SK-N-SH (cell line): ENCODE measurements around the gene ACSF3. TPM values are rescaled to one million over a fixed set of nuclear protein-coding genes. Genes with fewer than 3 reads are reported as not detected.

Experiments used
- CTCF ChIA-PET: fragments of 300-600, 350-600 bp; formaldehyde crosslinking; extraction: SDS; loops from one replicate; lab custom pipeline; 2021; lab: Yijun Ruan, JAX
- POLR2A ChIA-PET: fragments of 350-600 bp; sonication (Branson Sonifier 250); formaldehyde crosslinking; extraction: SDS; loops from one replicate; lab custom pipeline; 2020; ENCODE audit warnings: antibody characterized with exemption, inconsistent platforms; lab: Yijun Ruan, JAX
- DNase-seq: peaks from one replicate; pipeline ENCODE4 v3.0.0; 2012
- H2AFZ ChIP-seq: fragments of 200-600 bp; sonication (generic); 2 replicates; pipeline ENCODE4 v1.8.1; 2016; ENCODE audit warnings: antibody characterized with exemption, mild to moderate bottlenecking, low read depth
- H3F3A ChIP-seq: fragments of 200-600 bp; sonication (generic); replicated peaks from 2 replicates; pipeline ENCODE3; 2016; ENCODE audit warnings: antibody characterized with exemption, mild to moderate bottlenecking; ENCODE audit not compliant: insufficient read depth
- H3K27ac ChIP-seq, 2 experiments: fragments of 200-500 bp in 1 of 2; fragments of 200-600 bp in 1 of 2; sonication (Bioruptor generic) in 1 of 2; sonication (generic), shearing (Covaris generic) in 1 of 2; 2 replicates each; pipeline versions ENCODE4 v1.5.1 to v1.6.1; 2014 to 2016; ENCODE audit warnings: low read depth in 2 of 2, inconsistent platforms in 1 of 2, low read length in 1 of 2, mild to moderate bottlenecking in 1 of 2, mixed read lengths in 1 of 2
- H3K27me3 ChIP-seq: fragments of 200-600 bp; sonication (generic), shearing (Covaris generic); 2 replicates; pipeline ENCODE4 v1.6.1; 2016; ENCODE audit warnings: mixed run types; ENCODE audit not compliant: insufficient read depth
- H3K36me3 ChIP-seq, 2 experiments: fragments of 200-500 bp in 1 of 2; fragments of 200-600 bp in 1 of 2; sonication (Bioruptor generic) in 1 of 2; sonication (generic) in 1 of 2; replicated peaks in 1 of 2; 2 replicates each; pipeline versions ENCODE3 to v1.5.1; 2014 to 2016; ENCODE audit warnings: low read length in 1 of 2, mild to moderate bottlenecking in 1 of 2; ENCODE audit not compliant: insufficient read depth in 2 of 2, control insufficient read depth in 1 of 2
- H3K4me1 ChIP-seq, 2 experiments: fragments of 200-500 bp in 1 of 2; fragments of 200-600 bp in 1 of 2; sonication (Bioruptor generic) in 1 of 2; sonication (generic), shearing (Covaris generic) in 1 of 2; 2 replicates each; pipeline versions ENCODE4 v1.5.1 to v1.6.1; 2014 to 2016; ENCODE audit warnings: low read depth in 1 of 2, low read length in 1 of 2, mixed run types in 1 of 2; ENCODE audit not compliant: insufficient read depth in 2 of 2, control insufficient read depth in 1 of 2
- H3K4me2 ChIP-seq: fragments of 200-600 bp; sonication (generic), shearing (Covaris generic); 2 replicates; pipeline ENCODE4 v1.6.1; 2017; ENCODE audit warnings: mixed run types
- H3K4me3 ChIP-seq, 2 experiments: fragments of 200-500 bp in 1 of 2; fragments of 200-600 bp in 1 of 2; sonication (Bioruptor generic) in 1 of 2; sonication (generic), shearing (Covaris generic) in 1 of 2; 2 replicates each; pipeline versions ENCODE4 v1.5.1 to v1.8.1; 2014 to 2016; ENCODE audit warnings: low read depth in 2 of 2, inconsistent platforms in 1 of 2, low read length in 1 of 2, mild to moderate bottlenecking in 1 of 2, mixed read lengths in 1 of 2, moderate library complexity in 1 of 2
- H3K79me2 ChIP-seq: fragments of 200-600 bp; sonication (generic); 2 replicates; pipeline ENCODE4 v1.8.1; 2017; ENCODE audit warnings: mild to moderate bottlenecking; ENCODE audit not compliant: insufficient read depth
- H3K9ac ChIP-seq: fragments of 200-600 bp; sonication (generic); 2 replicates; pipeline ENCODE4 v1.6.1; 2017; ENCODE audit warnings: mixed run types
- H3K9me2 ChIP-seq: fragments of 200-600 bp; sonication (generic); 2 replicates; pipeline ENCODE4 v1.6.1; 2017; ENCODE audit warnings: mixed run types
- H3K9me3 ChIP-seq: fragments of 200-600 bp; sonication (generic); 2 replicates; pipeline ENCODE4 v1.6.1; 2017; ENCODE audit warnings: mixed run types, mild to moderate bottlenecking, moderate library complexity
- H4K20me1 ChIP-seq: fragments of 200-600 bp; sonication (generic); 2 replicates; pipeline ENCODE4 v1.6.1; 2017; ENCODE audit warnings: mild to moderate bottlenecking, mixed run types; ENCODE audit not compliant: insufficient read depth
- CHD2 ChIP-seq: fragments of 150-350 bp; IDR thresholded peaks from 2 replicates; pipeline ENCODE4 v1.6.1; 2018; ENCODE audit warnings: low read length; ENCODE audit not compliant: partially characterized antibody
- FOSL2 ChIP-seq: IDR thresholded peaks from 2 replicates; pipeline ENCODE4 v1.4.0; 2012; ENCODE audit warnings: low read depth, mild to moderate bottlenecking, moderate library complexity, borderline replicate concordance
- FOXM1 ChIP-seq: IDR thresholded peaks from 2 replicates; pipeline ENCODE4 v1.4.0; 2012; ENCODE audit warnings: low read depth, mild to moderate bottlenecking
- MEF2A ChIP-seq: IDR thresholded peaks from 2 replicates; pipeline ENCODE4 v1.4.0; 2012; ENCODE audit warnings: low read depth, borderline replicate concordance
- MXI1 ChIP-seq: IDR thresholded peaks from 2 replicates; pipeline ENCODE4 v1.6.1; 2012; ENCODE audit warnings: mild to moderate bottlenecking, low read depth, low read length, improper control_type of control experiment
- NFIC ChIP-seq: IDR thresholded peaks from 2 replicates; pipeline ENCODE4 v1.4.0; 2012; ENCODE audit warnings: borderline replicate concordance
- NRF1 ChIP-seq: IDR thresholded peaks from 2 replicates; pipeline ENCODE4 v1.6.1; 2012; ENCODE audit warnings: low read depth, mild to moderate bottlenecking, low read length
- RAD21 ChIP-seq: IDR thresholded peaks from 2 replicates; pipeline ENCODE4 v1.6.1; 2012; ENCODE audit warnings: mild to moderate bottlenecking, low read length
- RCOR1 ChIP-seq: fragments of 150-350 bp; IDR thresholded peaks from 2 replicates; pipeline ENCODE4 v1.6.1; 2017; ENCODE audit warnings: antibody characterized with exemption, low read length
- RFX5 ChIP-seq: IDR thresholded peaks from 2 replicates; pipeline ENCODE4 v1.6.1; 2012; ENCODE audit warnings: mild to moderate bottlenecking, improper control_type of control experiment, low read length
- SMC3 ChIP-seq: IDR thresholded peaks from 2 replicates; pipeline ENCODE4 v1.6.1; 2012; ENCODE audit warnings: low read depth, low read length, improper control_type of control experiment
- TEAD4 ChIP-seq: IDR thresholded peaks from 2 replicates; pipeline ENCODE4 v1.4.0; 2012; ENCODE audit warnings: mild to moderate bottlenecking, borderline replicate concordance; ENCODE audit not compliant: insufficient read depth
- WGBS: methylation state at CpG from one replicate; pipeline ENCODE4 v1.1.6; 2017; ENCODE audit warnings: low lambda C conversion rate; 5-methylcytosine and 5-hydroxymethylcytosine counted together
- polyA plus RNA-seq, 3 experiments: library from polyadenylated mRNA; depleted of rRNA; stranded (reverse); fragments of >200 nt; gene quantifications; 2 replicates each; pipeline ENCODE4 v1.2.3, GENCODE V29; 2012
- TF ChIP-seq, protein P1 (sequence below): IDR thresholded peaks from 2 replicates; pipeline ENCODE4 v1.4.0; 2012; ENCODE audit warnings: low read depth
- TF ChIP-seq, protein P2 (sequence below): fragments of 200-600 bp; sonication (generic); IDR thresholded peaks from 2 replicates; pipeline ENCODE4 v1.6.1; 2017; ENCODE audit warnings: antibody characterized with exemption, mild to moderate bottlenecking, moderate library complexity
- TF ChIP-seq, protein P3 (sequence below): fragments of 150-350 bp; IDR thresholded peaks from 2 replicates; pipeline ENCODE4 v1.6.1; 2016; ENCODE audit warnings: mild to moderate bottlenecking, low read depth, low read length
- TF ChIP-seq, protein P4 (sequence below): IDR thresholded peaks from 2 replicates; pipeline ENCODE4; 2012

ACSF3 gene
- polyA plus RNA-seq, 1 of the 3 experiments (the other 2 are of a cell fraction), result 18.8 TPM

DNA sequence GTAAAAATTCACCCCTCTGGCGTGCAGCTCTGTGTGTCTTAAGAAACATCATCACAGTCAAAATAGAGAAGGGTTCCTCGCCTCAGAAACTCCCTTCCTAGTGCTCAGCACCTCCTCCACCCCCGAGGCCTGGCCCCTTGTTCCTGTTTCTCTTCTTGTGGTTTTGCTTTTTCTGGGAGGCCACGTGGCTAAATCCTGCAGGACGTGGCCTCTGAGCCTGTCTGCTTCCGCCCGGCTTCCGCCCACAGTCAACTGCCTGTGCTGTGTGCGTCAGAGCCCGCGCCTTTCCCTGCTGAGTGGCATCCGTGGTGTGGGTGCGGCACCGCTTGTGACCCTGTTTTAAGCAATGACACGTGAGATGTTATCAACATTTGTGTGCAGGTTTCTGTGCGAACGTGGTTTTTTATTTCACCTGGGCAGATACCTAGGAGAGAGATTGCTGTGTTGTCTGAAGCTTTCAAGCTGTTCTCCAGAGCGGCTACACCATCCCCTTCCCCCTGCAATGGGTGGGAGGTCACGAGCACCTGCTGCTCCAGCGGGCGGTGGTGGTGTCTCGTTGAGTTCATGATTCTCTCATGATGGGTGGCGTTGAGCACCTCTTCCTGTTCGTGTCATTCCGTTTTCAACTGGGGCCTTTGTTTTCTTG lies 21.7 kb downstream of the ACSF3 start:
- H3K4me1 ChIP-seq, result no peaks in the 10 kb centered on the region
- H3K4me3 ChIP-seq, result no peak overlapping the region
- no peak overlapping the region for H3K27ac ChIP-seq
- H3K9me2 ChIP-seq, result no peaks in the 10 kb centered on the region
- no peaks in the 10 kb centered on the region for H3F3A ChIP-seq
- 92% methylated on average over 18 of the region's 25 CpGs for WGBS
- H3K36me3 ChIP-seq, result peaks cover 0 to 67% of the 10 kb centered on the region in 2 experiments
- ChIA-PET CTCF (no interaction called here), POLR2A (no interaction called here)
- H4K20me1 ChIP-seq, result no peaks in the 10 kb centered on the region
- H3K79me2 ChIP-seq, result no peaks in the 10 kb centered on the region
- DNase-seq, result no peak
- no peaks in the 10 kb centered on the region for H3K9me3 ChIP-seq
- no peaks in the 10 kb centered on the region for H3K27me3 ChIP-seq
- H3K4me2 ChIP-seq, result no peak overlapping the region
- no peak overlapping the region for H3K9ac ChIP-seq
- TF ChIP-seq MEF2A (no peak), SMC3 (no peak), RFX5 (no peak), NRF1 (no peak), TEAD4 (no peak), RCOR1 (no peak), MXI1 (no peak), NFIC (no peak), RAD21 (no peak), CHD2 (no peak), FOXM1 (no peak), FOSL2 (no peak)
- TF ChIP-seq, protein P1, sequence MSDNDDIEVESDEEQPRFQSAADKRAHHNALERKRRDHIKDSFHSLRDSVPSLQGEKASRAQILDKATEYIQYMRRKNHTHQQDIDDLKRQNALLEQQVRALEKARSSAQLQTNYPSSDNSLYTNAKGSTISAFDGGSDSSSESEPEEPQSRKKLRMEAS, result no peak
- TF ChIP-seq, protein P2, sequence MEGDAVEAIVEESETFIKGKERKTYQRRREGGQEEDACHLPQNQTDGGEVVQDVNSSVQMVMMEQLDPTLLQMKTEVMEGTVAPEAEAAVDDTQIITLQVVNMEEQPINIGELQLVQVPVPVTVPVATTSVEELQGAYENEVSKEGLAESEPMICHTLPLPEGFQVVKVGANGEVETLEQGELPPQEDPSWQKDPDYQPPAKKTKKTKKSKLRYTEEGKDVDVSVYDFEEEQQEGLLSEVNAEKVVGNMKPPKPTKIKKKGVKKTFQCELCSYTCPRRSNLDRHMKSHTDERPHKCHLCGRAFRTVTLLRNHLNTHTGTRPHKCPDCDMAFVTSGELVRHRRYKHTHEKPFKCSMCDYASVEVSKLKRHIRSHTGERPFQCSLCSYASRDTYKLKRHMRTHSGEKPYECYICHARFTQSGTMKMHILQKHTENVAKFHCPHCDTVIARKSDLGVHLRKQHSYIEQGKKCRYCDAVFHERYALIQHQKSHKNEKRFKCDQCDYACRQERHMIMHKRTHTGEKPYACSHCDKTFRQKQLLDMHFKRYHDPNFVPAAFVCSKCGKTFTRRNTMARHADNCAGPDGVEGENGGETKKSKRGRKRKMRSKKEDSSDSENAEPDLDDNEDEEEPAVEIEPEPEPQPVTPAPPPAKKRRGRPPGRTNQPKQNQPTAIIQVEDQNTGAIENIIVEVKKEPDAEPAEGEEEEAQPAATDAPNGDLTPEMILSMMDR, result no peak
- TF ChIP-seq, protein P3, sequence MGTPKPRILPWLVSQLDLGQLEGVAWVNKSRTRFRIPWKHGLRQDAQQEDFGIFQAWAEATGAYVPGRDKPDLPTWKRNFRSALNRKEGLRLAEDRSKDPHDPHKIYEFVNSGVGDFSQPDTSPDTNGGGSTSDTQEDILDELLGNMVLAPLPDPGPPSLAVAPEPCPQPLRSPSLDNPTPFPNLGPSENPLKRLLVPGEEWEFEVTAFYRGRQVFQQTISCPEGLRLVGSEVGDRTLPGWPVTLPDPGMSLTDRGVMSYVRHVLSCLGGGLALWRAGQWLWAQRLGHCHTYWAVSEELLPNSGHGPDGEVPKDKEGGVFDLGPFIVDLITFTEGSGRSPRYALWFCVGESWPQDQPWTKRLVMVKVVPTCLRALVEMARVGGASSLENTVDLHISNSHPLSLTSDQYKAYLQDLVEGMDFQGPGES, result no peak
- TF ChIP-seq, protein P4, sequence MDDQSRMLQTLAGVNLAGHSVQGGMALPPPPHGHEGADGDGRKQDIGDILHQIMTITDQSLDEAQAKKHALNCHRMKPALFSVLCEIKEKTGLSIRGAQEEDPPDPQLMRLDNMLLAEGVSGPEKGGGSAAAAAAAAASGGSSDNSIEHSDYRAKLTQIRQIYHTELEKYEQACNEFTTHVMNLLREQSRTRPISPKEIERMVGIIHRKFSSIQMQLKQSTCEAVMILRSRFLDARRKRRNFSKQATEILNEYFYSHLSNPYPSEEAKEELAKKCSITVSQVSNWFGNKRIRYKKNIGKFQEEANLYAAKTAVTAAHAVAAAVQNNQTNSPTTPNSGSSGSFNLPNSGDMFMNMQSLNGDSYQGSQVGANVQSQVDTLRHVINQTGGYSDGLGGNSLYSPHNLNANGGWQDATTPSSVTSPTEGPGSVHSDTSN, result no peak
- TF ChIP-seq, all 33 proteins: peak for 0
- H2AFZ ChIP-seq, result no peak overlapping the region
